HG02970 (cell line): ENCODE measurements around the gene PDE4D.
"Not testable (repeated sequence)": the region's sequence is repeated elsewhere in the genome, so short reads cannot be mapped to it uniquely, and the experiment has no call there.

Source experiments
- ATAC-seq: cut with Tn5 transposase; IDR thresholded peaks from one replicate; pipeline ENCODE4 v1.9.1; 2021; ENCODE audit warnings: mild to moderate bottlenecking, moderate library complexity, moderate number of reproducible peaks; ENCODE audit not compliant: unreplicated experiment, low FRiP score

Gene PDE4D

DNA sequence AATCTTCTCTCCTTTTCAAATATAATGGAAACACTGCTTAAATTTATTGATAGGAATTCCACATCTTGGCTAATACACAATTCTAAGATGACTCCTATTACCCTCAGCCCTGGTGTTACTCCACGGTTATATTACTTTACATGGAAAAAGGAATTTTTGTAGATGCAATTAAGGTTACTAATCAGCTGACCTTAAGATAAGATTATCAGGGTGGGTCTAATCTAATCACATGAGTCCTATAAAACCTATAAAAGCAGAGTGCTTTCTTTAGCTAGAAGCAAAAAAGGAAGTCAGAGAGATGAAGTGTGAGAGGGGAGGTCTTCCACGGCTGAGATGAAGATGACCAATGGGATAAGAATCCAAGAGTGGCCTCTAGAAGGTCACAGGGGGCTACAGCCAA lies 268.6 kb downstream of the PDE4D start:
- no peak for ATAC-seq

DNA sequence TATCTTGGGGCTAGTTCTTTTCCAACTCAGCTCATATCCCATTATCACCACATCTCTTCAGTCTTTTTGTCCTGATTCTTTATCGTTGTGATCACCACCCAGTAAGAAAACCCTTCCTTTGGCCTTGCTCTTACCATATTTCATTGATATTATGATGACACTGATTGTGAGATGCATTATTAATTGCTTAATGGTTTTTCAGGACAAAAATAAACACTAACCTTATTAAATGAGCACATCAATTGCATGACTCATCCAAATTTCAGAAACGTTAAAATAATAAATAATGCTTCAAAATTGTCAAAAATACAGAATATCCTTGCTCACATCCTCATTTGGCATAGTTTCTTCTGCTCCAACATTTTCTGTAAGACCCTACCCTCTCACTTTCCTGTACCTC lies 270.7 kb downstream of the PDE4D start:
- no peak for ATAC-seq

DNA sequence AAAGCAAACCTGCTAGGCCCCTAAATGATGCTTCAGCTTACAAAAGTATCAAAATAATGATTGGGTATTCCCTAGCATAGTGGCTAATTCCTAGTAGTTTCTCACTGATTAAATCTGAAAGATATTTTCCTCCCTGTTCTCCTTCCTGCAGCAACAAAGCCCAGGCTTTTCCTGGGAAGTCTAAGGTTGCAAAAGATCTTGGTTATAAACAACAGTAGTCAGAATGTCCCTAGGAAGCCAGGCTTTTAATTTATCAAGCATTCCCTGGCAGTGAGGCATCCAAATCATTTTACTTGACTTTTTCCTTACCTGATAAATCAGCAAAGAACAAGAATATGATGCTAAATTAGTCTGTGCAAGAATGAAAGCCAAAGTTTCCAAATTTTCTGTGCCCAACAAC lies 272.0 kb downstream of the PDE4D start:
- no peak for ATAC-seq

DNA sequence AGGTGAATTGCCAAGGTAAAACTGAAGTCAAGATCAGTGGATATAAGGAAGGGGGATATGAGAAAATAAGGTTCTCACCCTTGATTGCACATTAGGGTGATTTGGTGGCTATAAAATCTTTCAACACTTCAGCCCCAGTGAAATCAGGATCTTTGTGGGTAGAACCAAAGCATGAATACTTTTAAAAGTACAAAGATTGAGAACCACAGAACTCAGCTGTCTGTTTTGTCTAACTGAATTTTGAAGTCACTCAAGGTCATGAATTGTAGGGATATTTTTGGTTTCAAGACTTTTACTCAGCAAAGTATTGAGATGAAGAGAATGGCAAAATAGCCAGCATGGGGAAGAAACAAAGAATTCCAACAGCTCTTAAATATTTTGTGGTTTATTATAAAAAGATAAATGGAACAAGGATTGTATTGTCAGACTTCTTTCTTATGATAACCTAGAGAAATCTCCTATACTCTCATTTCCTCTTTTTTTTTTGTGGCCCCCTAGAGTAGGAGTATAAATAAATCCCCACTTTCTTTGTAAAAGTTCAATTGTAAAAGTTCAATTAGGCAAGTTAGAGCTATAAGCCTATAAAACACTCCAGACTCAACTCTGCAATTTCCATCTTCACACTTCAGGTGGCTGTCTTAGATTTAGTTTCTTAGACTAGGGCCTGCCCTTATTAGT lies 272.9 kb downstream of the PDE4D start:
- ATAC-seq, result no peak

- ATAC-seq, result no peak
Measured at GRCh38 chr5:59618644-59619043, 274.9 kb downstream of the PDE4D start.

- no peak for ATAC-seq
Measured at GRCh38 chr5:59617186-59617771, 276.2 kb downstream of the PDE4D start.

GRCh38 chr5:59616413-59616812 lies 277.1 kb downstream of the PDE4D start:
- ATAC-seq, result no peak

- no peak for ATAC-seq
Measured at GRCh38 chr5:59615272-59615671, 278.3 kb downstream of the PDE4D start.

GRCh38 chr5:59609501-59610265 lies 283.8 kb downstream of the PDE4D start:
- ATAC-seq, result no peak

GRCh38 chr5:59608745-59609144 lies 284.8 kb downstream of the PDE4D start:
- no peak for ATAC-seq

DNA sequence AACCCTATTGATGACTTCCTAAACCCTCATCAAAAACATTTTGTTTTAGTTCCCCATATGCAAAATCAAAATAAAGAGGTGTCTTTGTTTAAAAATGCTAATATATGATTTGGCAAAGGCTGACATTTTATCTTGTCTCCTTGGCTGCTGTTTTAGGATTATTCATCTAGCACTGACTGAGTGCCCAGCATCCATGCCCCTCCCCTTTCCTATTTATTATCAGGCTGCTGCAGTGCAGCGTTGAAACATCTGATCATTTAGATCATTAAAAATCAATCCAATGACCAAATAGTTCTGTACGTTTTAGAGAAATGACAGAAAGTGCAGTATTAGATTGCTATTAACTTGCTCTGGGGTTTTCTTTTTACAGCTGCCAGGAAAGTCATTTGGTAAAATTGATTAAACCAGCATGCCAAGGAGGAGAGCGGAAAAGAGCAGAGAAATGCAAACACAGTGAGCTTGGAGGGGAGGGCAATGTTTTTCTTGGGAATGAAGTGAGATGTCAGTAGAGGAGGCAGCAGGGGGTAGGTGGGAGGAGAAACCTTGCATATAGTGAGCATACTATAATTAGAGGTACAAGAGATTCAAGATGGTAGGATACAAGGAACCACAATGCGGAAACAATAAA lies 286.3 kb downstream of the PDE4D start:
- no peak for ATAC-seq

GRCh38 chr5:59605915-59606314 lies 287.6 kb downstream of the PDE4D start:
- ATAC-seq, result no peak

DNA sequence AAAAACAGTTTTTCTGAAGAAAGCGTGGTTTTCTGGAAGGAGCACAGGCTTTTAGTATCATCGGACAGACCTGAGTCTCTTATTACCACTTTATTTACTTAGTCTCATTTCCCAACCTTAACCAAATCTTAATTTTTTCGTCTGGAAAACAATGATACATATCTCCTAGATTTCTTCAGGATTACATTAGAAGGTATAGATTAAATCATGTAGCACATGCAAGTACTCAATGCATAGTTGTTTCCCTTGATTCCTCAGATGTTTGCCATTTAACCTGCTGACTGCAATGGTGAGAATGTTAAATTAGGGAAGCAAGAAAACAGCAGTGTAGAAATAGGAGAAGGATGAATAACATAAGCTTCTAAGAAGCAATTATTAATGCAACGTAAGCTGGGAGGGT lies 289.4 kb downstream of the PDE4D start:
- no peak for ATAC-seq

GRCh38 chr5:59600998-59601397 lies 292.5 kb downstream of the PDE4D start:
- no peak for ATAC-seq

DNA sequence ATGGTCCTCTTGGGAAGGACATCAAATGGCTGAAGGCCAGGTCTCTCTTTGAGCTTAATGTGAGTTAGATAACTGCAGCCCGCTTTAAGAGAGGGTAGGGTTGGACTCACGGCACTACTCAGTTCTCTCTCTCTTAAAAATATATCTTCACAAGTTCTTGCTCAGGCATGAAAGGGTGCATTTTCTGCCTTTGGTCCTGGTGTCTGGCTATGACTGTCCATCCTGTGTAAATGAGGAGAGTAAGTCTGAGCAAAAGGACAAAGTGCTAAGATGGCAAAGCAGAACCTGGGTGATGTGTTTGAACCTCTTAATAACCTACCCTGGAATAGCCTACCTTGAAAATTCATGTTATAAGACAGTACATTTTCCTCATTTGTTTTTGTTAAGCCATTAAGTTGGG lies 293.4 kb downstream of the PDE4D start:
- ATAC-seq, result no peak

- no peak for ATAC-seq
Measured at GRCh38 chr5:59599729-59600128, 293.8 kb downstream of the PDE4D start.

DNA sequence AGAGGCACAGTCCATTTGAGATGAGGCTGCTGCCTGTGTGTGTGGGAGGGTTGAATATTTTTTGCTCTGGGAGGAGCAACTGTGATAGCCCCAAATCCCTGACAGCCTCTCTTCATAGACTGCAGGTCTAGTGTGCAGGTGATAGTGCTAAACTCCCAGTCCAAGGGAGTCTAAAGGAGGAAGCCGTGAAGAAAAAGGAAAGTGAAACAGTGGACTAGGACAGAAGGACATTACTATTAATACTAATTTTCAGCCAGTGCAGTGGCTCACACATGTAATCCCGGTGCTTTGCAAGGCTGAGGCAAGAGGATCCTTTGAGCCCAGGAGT lies 295.0 kb downstream of the PDE4D start:
- ATAC-seq, result no peak

DNA sequence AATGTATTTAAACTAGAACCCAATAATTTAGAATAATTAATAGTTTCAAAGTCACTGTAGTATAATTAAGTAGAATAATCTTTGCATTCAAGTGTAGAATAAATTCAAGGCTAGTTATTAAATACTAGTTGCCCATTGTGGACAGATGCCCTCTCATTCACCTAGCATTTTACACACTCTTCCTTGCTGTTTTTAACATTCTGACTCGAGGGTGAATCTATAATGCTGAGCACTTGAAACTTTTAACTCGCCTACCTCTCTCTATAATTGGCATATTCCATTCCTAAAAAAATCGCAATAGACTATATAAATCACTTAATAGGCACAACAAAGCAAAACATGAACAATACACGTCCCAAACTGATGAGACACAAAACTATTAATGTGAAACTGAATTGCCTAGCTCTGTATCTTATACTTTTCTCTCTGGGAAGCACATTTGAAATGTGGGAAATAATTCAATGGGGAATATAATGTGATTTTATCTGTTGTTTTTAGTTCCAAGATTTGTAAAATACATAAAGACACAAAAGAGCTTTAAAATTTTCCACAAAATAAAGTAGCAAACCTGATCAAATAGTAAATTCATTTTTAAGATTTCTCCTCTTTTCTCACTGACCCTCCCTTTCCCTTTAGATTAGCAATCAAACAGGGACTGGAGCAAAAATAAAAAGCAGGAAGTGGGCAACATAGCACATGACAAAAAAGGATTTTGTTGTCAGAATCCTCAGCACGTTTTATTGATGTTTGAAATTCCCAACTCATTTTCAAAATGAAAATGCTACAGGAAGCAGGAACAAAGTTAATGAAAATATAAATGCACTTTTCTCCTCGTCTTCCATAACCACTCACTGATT lies 295.6 kb downstream of the PDE4D start:
- ATAC-seq, result no peak

GRCh38 chr5:59596586-59597350 lies 296.8 kb downstream of the PDE4D start:
- no peak for ATAC-seq

- not testable (repeated sequence) for ATAC-seq
Measured at GRCh38 chr5:59594118-59594517, 299.4 kb downstream of the PDE4D start.
